Measurements from ENCODE around the gene PARP6.

- TF ChIP-seq CTCF (optimal IDR thresholded peaks at IDR 0.05 in 1 of 3, IDR thresholded peaks at IDR 0.05 in 1 of 3, conservative IDR thresholded peaks at IDR 0.05 in 1 of 3; ENCODE audit: extremely low read depth in 1 of 3, insufficient read depth in 2 of 3, low read length in 3 of 3) (no peak), EZH2 (IDR thresholded peaks at IDR 0.05; ENCODE audit: low read length) (no peak)
Measured at GRCh38 chr15:72202302-72202701, 70.1 kb downstream of the PARP6 start.

Measured in keratinocyte (primary cell).